ENCODE data around the gene RNASE7. TPM values are rescaled to one million over a fixed set of nuclear protein-coding genes. Genes with fewer than 3 reads are reported as not detected.

RNASE7 gene
- total RNA-seq, 1 donor from 2014 or later, result not detected

- H3K27ac ChIP-seq (ENCODE audit: low read depth, low read length), result no peak overlapping the region
- peaks cover 53% of the 10 kb centered on the region for H3K36me3 ChIP-seq (ENCODE audit: insufficient read depth, low read length)
- FAIRE-seq, result no peak
Measured at GRCh38 chr14:21074398-21075272, 32.5 kb downstream of the RNASE7 start.

GRCh38 chr14:21075719-21076437 is 33.7 kb downstream of the RNASE7 start:
- H3K4me1 Mint-ChIP-seq (ENCODE audit: low read depth, unreplicated experiment), result peaks cover 17% of the 10 kb centered on the region
- H3K36me3 Mint-ChIP-seq (ENCODE audit: low read depth, unreplicated experiment), result peaks cover 25% of the 10 kb centered on the region
- Histone ChIP-seq H4K20me1 (ENCODE audit: insufficient read depth, low read length) (peaks cover 73% of the 10 kb centered on the region), H3K9me3 (ENCODE audit: insufficient read depth, low read depth, low read length) (no peaks in the 10 kb centered on the region), H2AFZ (ENCODE audit: low read depth, low read length) (no peak overlapping the region), H3K4me1 (ENCODE audit: insufficient read depth, low read length) (peaks cover 19% of the 10 kb centered on the region), H3K79me2 (ENCODE audit: insufficient read depth, low read length) (peaks cover 43% of the 10 kb centered on the region), H3K36me3 (ENCODE audit: insufficient read depth, low read length) (peaks cover 60% of the 10 kb centered on the region), H3K27me3 (ENCODE audit: insufficient read depth, low read length) (no peaks in the 10 kb centered on the region), H3K9ac (ENCODE audit: low read length) (no peak overlapping the region), H3K27ac (ENCODE audit: low read depth, low read length) (no peak overlapping the region), H3K4me2 (ENCODE audit: low read length) (no peak overlapping the region), H3K4me3 (ENCODE audit: insufficient read depth, low read depth, low read length) (no peak overlapping the region)
- H3K27me3 Mint-ChIP-seq (ENCODE audit: low read depth, unreplicated experiment), result no peaks in the 10 kb centered on the region
- no peak overlapping the region for H3K27ac Mint-ChIP-seq (ENCODE audit: unreplicated experiment)
- FAIRE-seq (no peak), DNase-seq (ENCODE audit: low read depth) (no peak)
- no peak for TF ChIP-seq EZH2 (IDR thresholded peaks at IDR 0.05; ENCODE audit: insufficient read depth, low read length)
- TF ChIP-seq CTCF (IDR thresholded peaks at IDR 0.05; ENCODE audit: insufficient read depth, low read depth, low read length), result no peak
- peak overlapping the region; percentile 70 for H3K4me3 Mint-ChIP-seq (ENCODE audit: unreplicated experiment)
- no peaks in the 10 kb centered on the region for H3K9me3 Mint-ChIP-seq (ENCODE audit: unreplicated experiment)

More at GRCh38 chr14:21074398-21075272, 32.5 kb downstream of the RNASE7 start:
- Histone ChIP-seq H4K20me1 (ENCODE audit: insufficient read depth, low read length) (peaks cover 68% of the 10 kb centered on the region), H2AFZ (ENCODE audit: low read depth, low read length) (no peak overlapping the region), H3K4me2 (ENCODE audit: low read length) (no peak overlapping the region), H3K4me1 (ENCODE audit: insufficient read depth, low read length) (peaks cover 21% of the 10 kb centered on the region), H3K79me2 (ENCODE audit: insufficient read depth, low read length) (peaks cover 49% of the 10 kb centered on the region), H3K27me3 (ENCODE audit: insufficient read depth, low read length) (no peaks in the 10 kb centered on the region), H3K4me3 (ENCODE audit: insufficient read depth, low read depth, low read length) (no peak overlapping the region), H3K9ac (ENCODE audit: low read length) (no peak overlapping the region), H3K9me3 (ENCODE audit: insufficient read depth, low read depth, low read length) (no peaks in the 10 kb centered on the region)
- H3K9me3 Mint-ChIP-seq (ENCODE audit: unreplicated experiment), result no peaks in the 10 kb centered on the region
- DNase-seq (ENCODE audit: low read depth), result no peak
- H3K4me3 Mint-ChIP-seq (ENCODE audit: unreplicated experiment), result no peak overlapping the region
- H3K36me3 Mint-ChIP-seq (ENCODE audit: low read depth, unreplicated experiment), result peaks cover 22% of the 10 kb centered on the region
- no peak overlapping the region for H3K27ac Mint-ChIP-seq (ENCODE audit: unreplicated experiment)
- no peak for TF ChIP-seq CTCF (IDR thresholded peaks at IDR 0.05; ENCODE audit: insufficient read depth, low read depth, low read length)
- H3K4me1 Mint-ChIP-seq (ENCODE audit: low read depth, unreplicated experiment), result peaks cover 17% of the 10 kb centered on the region
- H3K27me3 Mint-ChIP-seq (ENCODE audit: low read depth, unreplicated experiment), result no peaks in the 10 kb centered on the region

Measured in astrocyte (in vitro differentiated cells and primary cell).